ENCODE measurements around the gene SENP8.

SENP8 gene

GRCh38 chr15:72127724-72128322 lies 9.6 kb downstream of the SENP8 start:
- H3K27ac ChIP-seq = no peak overlapping the region
- ChIA-PET POLR2A (ENCODE audit: low non-redundant PET) (no interaction called here), CTCF (no interaction called here)
- no peak for TF ChIP-seq CTCF (conservative IDR thresholded peaks at IDR 0.05; ENCODE audit: low read depth)
- no peak for DNase-seq (ENCODE audit: low spot score)

GRCh38 chr15:72128359-72128758 lies 10.2 kb downstream of the SENP8 start:
- ChIA-PET POLR2A (ENCODE audit: low non-redundant PET) (no interaction called here), CTCF (no interaction called here)
- DNase-seq (ENCODE audit: low spot score) = no peak
- H3K27ac ChIP-seq = no peak overlapping the region
- TF ChIP-seq CTCF (conservative IDR thresholded peaks at IDR 0.05; ENCODE audit: low read depth) = no peak

GRCh38 chr15:72130272-72130671 lies 12.1 kb downstream of the SENP8 start:
- ChIA-PET CTCF (interaction anchor here (0.6 kb wide), 1 partner anchor 246 kb away, joined by 3 read pairs; no protein-coding TSS in a partner anchor), POLR2A (ENCODE audit: low non-redundant PET) (no interaction called here)
- H3K27ac ChIP-seq = no peak overlapping the region
- no peak for TF ChIP-seq CTCF (conservative IDR thresholded peaks at IDR 0.05; ENCODE audit: low read depth)
- no peak for DNase-seq (ENCODE audit: low spot score)

- no peak overlapping the region for H3K27ac ChIP-seq
- ChIA-PET POLR2A (ENCODE audit: low non-redundant PET) (no interaction called here), CTCF (no interaction called here)
- TF ChIP-seq CTCF (conservative IDR thresholded peaks at IDR 0.05; ENCODE audit: low read depth) = no peak
- DNase-seq (ENCODE audit: low spot score) = no peak
These were observed 13.7 kb downstream of the SENP8 start for GRCh38 chr15:72131922-72132321.

GRCh38 chr15:72133211-72133610 lies 15.0 kb downstream of the SENP8 start:
- ChIA-PET CTCF (interaction anchor here (0.6 to 0.7 kb wide), 2 partner anchors 9 to 130 kb away, joined by 3 read pairs; no protein-coding TSS in a partner anchor), POLR2A (ENCODE audit: low non-redundant PET) (no interaction called here)
- H3K27ac ChIP-seq = no peak overlapping the region
- no peak for DNase-seq (ENCODE audit: low spot score)
- TF ChIP-seq CTCF (conservative IDR thresholded peaks at IDR 0.05; ENCODE audit: low read depth) = no peak

- ChIA-PET CTCF (interaction anchor here (0.6 kb wide), 1 partner anchor 165 kb away, joined by 6 read pairs; no protein-coding TSS in a partner anchor), POLR2A (ENCODE audit: low non-redundant PET) (no interaction called here)
- TF ChIP-seq CTCF (conservative IDR thresholded peaks at IDR 0.05; ENCODE audit: low read depth) = no peak
- H3K27ac ChIP-seq = no peak overlapping the region
- DNase-seq (ENCODE audit: low spot score) = no peak
These were observed 17.5 kb downstream of the SENP8 start for GRCh38 chr15:72135719-72136118.
